GM12873 (cell line): ENCODE measurements around the gene RASD1.

Experiments used
- CTCF ChIP-seq: IDR thresholded peaks from 2 replicates; pipeline ENCODE4 v1.5.1; 2012; ENCODE audit warnings: low read depth, mild to moderate bottlenecking, moderate library complexity, low read length, control low read depth; ENCODE audit not compliant: insufficient read depth; ENCODE audit errors: missing control alignments

RASD1 gene

DNA sequence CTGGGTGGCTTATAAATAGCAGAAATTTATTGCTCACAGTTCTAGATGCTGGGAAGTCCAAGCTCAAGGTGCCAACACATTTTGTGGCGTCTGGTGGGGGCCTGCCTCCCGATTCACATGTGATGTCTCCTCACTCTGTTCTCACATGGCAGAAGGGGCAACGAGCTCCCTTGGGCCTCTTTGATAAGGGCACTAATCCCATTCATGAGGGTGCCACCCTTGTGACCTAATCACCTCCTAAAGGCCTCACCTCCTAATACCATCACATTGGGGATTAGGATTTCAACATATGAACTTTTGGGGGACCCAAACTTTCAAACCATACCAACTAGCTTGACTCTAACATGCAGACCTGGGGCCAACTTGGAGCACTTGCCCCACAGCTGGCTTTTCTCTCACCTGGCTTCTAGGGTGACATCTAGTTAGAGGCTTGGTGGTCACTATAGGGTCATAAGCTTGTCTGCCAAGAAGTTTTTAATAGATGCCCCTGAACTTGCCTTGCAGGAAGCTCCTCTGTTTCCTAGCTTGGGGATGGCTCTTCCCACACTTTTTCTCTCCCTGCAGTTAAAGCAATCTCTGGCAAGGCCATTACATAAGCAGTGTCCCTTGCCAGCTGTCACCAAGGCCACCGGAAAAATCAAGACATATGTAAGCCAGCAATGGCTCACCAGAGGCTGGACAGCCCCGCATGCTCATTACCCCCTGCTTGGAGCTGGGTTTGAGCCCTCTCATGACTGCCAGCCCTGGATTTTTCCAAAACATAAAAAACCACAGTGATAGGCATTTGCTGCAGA, 27.8 kb downstream of the RASD1 start:
- TF ChIP-seq CTCF: no peak

GRCh38 chr17:17467720-17468119, 28.5 kb downstream of the RASD1 start:
- TF ChIP-seq CTCF: no peak

DNA sequence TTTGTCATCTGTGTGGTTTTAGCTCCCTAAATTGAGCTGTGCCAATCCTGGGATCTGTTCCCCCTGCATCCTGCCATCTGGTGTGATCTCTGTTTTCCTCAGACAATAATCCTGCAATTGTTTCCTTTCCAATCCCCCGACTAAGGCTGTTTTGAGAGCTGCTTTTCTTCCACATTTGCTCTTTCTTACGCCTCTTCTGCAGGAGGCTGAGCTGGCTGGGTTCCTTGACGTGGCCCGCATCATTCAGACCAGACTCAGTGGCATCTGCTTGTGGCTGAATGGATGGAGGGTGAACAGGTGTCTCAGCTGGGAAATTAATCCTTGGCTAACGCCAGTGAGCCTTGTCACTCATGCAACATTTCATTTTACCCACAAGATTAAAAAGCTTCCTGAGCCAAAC, 29.2 kb downstream of the RASD1 start:
- TF ChIP-seq CTCF: no peak

- no peak for TF ChIP-seq CTCF
Observed at GRCh38 chr17:17466511-17466910, 29.7 kb downstream of the RASD1 start.

DNA sequence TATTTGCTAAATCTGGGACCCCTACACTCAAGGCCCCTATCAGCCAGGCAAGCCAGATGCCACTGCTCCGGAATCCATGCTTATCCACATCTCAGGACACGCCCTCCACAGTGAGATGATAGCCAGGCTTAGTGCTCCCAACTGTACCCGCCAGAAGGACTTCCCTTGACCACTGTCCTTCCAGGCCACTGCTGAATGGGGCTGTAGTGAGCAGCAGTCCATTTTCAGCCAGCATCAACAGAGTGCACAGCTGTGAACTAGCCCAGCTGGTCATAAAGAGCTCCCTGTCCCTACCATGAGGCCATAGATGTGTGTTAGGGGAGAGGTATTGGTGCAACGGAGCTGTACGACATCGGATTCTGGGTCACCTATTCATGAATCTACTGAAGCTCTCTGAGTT, 32.4 kb downstream of the RASD1 start:
- TF ChIP-seq CTCF: no peak

- no peak for TF ChIP-seq CTCF
Observed at GRCh38 chr17:17462048-17462824, 34.0 kb downstream of the RASD1 start.

- no peak for TF ChIP-seq CTCF
Observed at GRCh38 chr17:17460038-17460437, 36.2 kb downstream of the RASD1 start.
